Upper lobe of right lung (tissue), 1 donor: Measurements from ENCODE around the gene CEP250. TPM values are rescaled to one million over a fixed set of nuclear protein-coding genes. Genes with fewer than 3 reads are reported as not detected.
A peak's percentile ranks its signal among the peaks of the same experiment; 100 is the strongest.

ENCODE experiments used
- ATAC-seq: fragments of 200-7000 bp; cut with Tn5 transposase; one replicate; pipeline ENCODE4 v1.9.1; 2020; ENCODE audit warnings: mild to moderate bottlenecking, moderate library complexity
- DNase-seq: peaks from one replicate; pipeline ENCODE4 v3.0.0-alpha.2; 2020
- H3K27ac ChIP-seq: fragments of 200-600 bp; one replicate; pipeline ENCODE4 v1.8.0; 2022
- H3K27me3 ChIP-seq: fragments of 200-600 bp; one replicate; pipeline ENCODE4 v1.8.0; 2022; ENCODE audit warnings: mild to moderate bottlenecking
- H3K36me3 ChIP-seq: fragments of 200-600 bp; one replicate; pipeline ENCODE4 v1.8.0; 2022
- H3K4me1 ChIP-seq: fragments of 200-600 bp; one replicate; pipeline ENCODE4 v1.8.0; 2022
- H3K4me3 ChIP-seq: fragments of 200-600 bp; one replicate; pipeline ENCODE4 v1.8.0; 2022; ENCODE audit warnings: mild to moderate bottlenecking
- H3K9me3 ChIP-seq: fragments of 200-600 bp; one replicate; pipeline ENCODE4 v1.8.0; 2022
- CTCF ChIP-seq: fragments of 200-600 bp; IDR thresholded peaks from one replicate; pipeline ENCODE4 v1.8.0; 2022; ENCODE audit warnings: antibody characterized with exemption
- intact Hi-C: fragments of 100-400 bp; cut with DNase I; formaldehyde crosslinking; loops from one replicate; pipeline ENCODE4 v1.11.0; 2022
- total RNA-seq: library from RNA; stranded (reverse); fragmentation: NEBNext Ultra II Directional; extraction: Animal tissue kit (Norgen Biotek cat#: 25700); gene quantifications from one replicate; pipeline ENCODE4 v1.2.1, GENCODE V29; 2021
- donor health status: DM: no; HTN: yes; CAD: no; lungs with severe emphysema.

The CEP250 gene
- total RNA-seq, 1 donor from 2014 or later: 21.7 TPM

GRCh38 chr20:35436177-35436573 is 19.2 kb upstream of the CEP250 start:
- Histone ChIP-seq H3K27me3 (no peaks in the 10 kb centered on the region), H3K27ac (no peak overlapping the region), H3K4me3 (peak overlapping the region; percentile 23), H3K4me1 (peaks cover 10% of the 10 kb centered on the region), H3K9me3 (no peaks in the 10 kb centered on the region), H3K36me3 (no peaks in the 10 kb centered on the region)
- TF ChIP-seq CTCF: no peak
- ATAC-seq (no peak), DNase-seq (no peak)
- intact Hi-C loops: no loop called here

DNA sequence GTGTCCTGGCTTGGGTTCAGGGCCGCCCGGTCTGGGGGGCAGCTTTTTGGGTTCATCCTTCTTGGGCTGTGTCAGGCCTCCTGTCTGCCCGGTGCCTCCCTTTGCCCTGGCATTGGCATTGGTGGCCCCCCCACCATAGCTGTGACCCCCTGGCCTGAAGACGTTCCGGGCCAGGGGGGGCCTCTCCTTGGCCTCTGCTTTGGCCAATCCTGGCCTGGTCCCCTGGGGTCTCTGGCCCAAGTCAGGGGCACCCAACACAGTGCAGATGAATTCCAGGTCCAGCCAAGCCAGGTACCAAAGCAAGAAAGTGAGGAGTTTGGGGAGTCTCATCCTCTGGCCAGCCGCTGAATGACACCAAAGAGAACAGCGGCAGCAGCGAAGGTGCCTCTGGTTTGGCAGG is 17.8 kb upstream of the CEP250 start:
- intact Hi-C loops: no loop called here
- Histone ChIP-seq H3K4me1 (peaks cover 10% of the 10 kb centered on the region), H3K36me3 (no peaks in the 10 kb centered on the region), H3K9me3 (no peaks in the 10 kb centered on the region), H3K27me3 (no peaks in the 10 kb centered on the region), H3K27ac (peak overlapping the region; percentile 68), H3K4me3 (peak overlapping the region; percentile 23)
- no peak for TF ChIP-seq CTCF
- ATAC-seq: no peak
- no peak for DNase-seq

DNA sequence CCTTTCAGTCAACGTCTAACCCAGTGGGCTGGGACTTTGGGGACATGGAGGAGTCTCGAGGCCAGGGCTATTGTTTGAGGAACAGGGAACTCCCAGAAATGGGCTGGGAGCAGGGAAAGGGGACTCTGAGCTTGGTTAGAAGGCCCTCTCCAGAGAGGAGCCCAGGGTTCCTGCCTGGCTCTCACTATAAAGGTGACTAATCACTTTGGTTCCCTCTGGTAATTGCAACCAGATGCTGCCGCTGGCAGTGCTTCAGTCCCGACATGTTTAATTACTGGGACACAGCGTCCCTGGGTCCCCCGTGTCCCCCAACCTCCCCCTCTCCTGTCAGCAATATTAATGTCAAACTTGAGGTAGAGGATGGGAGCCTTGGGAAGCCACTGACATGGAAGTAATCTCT is 12.4 kb upstream of the CEP250 start:
- TF ChIP-seq CTCF: no peak
- H3K36me3 ChIP-seq: no peaks in the 10 kb centered on the region
- no peak overlapping the region for H3K4me3 ChIP-seq
- intact Hi-C loops: loop anchor here (5.0 kb wide), 1 partner anchor 141 kb away; no protein-coding TSS in a partner anchor
- H3K9me3 ChIP-seq: no peaks in the 10 kb centered on the region
- no peaks in the 10 kb centered on the region for H3K27me3 ChIP-seq
- ATAC-seq (no peak), DNase-seq (no peak)
- H3K4me1 ChIP-seq: peaks cover 6% of the 10 kb centered on the region
- no peak overlapping the region for H3K27ac ChIP-seq

GRCh38 chr20:35444226-35444625 is 11.2 kb upstream of the CEP250 start:
- Histone ChIP-seq H3K4me1 (peaks cover 2% of the 10 kb centered on the region), H3K4me3 (no peak overlapping the region), H3K27ac (no peak overlapping the region), H3K9me3 (no peaks in the 10 kb centered on the region), H3K27me3 (no peaks in the 10 kb centered on the region), H3K36me3 (no peaks in the 10 kb centered on the region)
- ATAC-seq (no peak), DNase-seq (no peak)
- intact Hi-C loops: loop anchor here (5.0 kb wide), 1 partner anchor 142 kb away; no protein-coding TSS in a partner anchor
- TF ChIP-seq CTCF: no peak

DNA sequence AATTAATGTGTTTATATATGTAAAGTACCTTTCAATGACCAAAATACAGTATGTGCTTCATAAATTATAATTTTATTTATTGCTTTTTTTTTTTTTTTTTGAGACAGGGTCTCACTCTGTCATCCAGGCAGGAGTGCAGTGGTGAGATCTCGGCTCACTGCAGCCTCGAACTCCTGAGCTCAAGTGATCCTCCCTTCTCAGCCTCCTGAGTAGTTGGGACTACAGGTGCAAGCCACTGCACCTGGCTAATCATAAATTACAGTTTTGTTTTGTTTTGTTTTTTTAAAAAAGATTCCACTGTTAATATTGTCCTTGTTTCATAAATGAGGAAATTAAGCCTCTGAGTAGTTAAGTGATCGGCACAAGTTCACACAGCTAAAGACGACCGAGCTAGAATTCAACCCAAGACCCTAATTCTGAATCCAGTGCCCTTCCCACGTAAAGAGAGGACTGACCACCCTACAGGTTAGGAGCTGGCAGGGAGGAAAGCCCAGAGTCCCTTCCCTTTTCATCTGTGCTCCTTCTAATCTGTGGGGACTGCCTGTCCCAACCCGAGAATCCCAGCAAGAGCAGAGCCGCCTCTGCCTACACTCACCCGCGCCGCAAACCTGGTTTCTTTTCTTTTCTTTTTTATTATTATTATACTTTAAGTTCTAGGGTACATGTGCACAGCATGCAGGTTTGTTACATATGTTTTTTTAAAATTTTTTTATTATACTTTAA is 8.9 kb upstream of the CEP250 start:
- Histone ChIP-seq H3K9me3 (no peaks in the 10 kb centered on the region), H3K36me3 (no peaks in the 10 kb centered on the region), H3K4me1 (no peaks in the 10 kb centered on the region), H3K27ac (no peak overlapping the region), H3K4me3 (peak overlapping the region; percentile 40), H3K27me3 (no peaks in the 10 kb centered on the region)
- intact Hi-C loops: no loop called here
- TF ChIP-seq CTCF: no peak
- no peak for DNase-seq
- ATAC-seq: no peak
